Colon (tissue), 2 donors: ENCODE results near the gene ALG10B.
"Not testable (repeated sequence)": the region's sequence is repeated elsewhere in the genome, so short reads cannot be mapped to it uniquely, and the experiment has no call there.

Experiments
- FAIRE-seq: peaks from 2 replicates; lab custom pipeline; 2012; peaks lifted over from hg19 to GRCh38; lab: Jason Lieb, UNC
- donor health status: control.
- donor health status: control.

The ALG10B gene, protein sequence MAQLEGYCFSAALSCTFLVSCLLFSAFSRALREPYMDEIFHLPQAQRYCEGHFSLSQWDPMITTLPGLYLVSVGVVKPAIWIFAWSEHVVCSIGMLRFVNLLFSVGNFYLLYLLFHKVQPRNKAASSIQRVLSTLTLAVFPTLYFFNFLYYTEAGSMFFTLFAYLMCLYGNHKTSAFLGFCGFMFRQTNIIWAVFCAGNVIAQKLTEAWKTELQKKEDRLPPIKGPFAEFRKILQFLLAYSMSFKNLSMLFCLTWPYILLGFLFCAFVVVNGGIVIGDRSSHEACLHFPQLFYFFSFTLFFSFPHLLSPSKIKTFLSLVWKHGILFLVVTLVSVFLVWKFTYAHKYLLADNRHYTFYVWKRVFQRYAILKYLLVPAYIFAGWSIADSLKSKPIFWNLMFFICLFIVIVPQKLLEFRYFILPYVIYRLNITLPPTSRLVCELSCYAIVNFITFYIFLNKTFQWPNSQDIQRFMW

GRCh38 chr12:38316391-38317129 is at the start of gene ALG10B:
TSS of gene ALG10B (plus strand) at chr12:38316774. CDS start at chr12:38316894, 120 bp downstream.
- peak; percentile 14 for FAIRE-seq

DNA sequence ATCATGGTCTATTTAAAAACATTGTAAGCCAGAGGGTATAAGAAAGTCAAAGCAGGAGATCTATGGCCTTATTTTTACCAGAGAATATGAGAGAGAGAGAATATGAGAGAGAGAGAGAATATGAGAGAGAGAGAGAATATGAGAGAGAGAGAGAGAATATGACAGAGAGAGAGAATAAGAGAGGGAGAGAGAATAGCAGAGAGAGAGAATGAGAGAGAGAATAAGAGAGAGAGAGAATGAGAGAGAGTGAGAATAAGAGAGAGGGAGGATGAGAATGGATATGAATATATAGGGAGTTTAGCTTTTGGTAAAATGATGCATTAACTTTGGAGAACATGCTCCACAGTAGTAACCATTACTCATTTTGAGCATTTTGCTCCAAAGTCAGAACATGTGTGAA is 48.0 kb upstream of the ALG10B start:
- FAIRE-seq: no peak

DNA sequence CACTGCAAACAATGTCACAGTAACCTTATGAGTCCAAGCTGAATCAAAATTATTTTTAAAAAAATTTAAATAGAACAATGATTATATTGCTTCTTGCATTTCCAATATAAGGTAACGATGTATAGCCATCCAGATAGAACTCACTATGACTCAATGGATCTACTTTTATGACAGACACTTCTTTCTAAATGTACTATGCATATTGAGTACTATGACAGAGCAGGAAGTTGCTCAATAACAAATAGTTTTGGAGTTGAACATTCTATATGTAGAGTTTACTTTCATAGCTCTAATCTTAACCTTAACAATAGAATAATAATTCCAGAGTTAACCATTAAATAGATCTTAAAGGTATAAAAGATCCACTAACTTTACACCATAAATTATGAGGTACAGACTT is 46.7 kb upstream of the ALG10B start:
- FAIRE-seq: peak; percentile 57

GRCh38 chr12:38279756-38280155 is 36.8 kb upstream of the ALG10B start:
- no peak for FAIRE-seq

DNA sequence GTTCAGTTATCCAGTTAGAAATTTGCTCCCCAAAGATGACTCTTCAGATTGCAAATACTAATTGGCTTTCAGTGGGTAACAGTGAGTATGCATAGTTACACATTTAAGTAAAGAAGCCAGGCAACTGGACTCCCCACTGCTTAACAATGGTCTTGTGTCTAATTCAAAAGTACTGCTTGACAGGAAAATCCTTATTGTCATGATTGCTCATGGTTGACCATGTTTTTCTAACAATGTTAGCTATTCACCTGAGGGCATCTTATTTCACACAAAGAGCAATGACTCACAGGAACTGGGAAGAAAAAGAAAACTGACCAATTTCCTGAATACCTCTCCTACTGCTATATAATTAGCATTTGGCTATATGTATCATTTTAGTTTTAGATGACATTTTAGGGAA is 33.7 kb upstream of the ALG10B start:
- no peak for FAIRE-seq

DNA sequence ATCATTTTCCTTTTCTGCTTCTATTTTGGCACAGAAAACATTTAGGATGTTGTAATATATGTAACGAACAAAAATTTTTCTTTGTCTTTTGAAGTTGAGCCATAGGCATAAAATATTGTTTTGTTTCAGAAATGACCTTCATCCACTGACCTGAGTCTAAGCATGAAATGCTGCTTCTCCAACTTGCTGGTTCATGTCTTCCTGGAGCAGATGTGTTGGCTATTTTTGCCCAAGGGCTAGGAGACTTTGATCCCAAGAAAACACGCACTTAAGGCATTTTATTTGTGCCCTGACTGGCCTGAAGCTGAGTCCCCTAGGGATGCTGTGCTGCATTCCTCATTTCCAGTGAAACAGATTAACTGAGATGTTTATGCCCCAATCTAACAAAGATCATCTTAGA is 27.2 kb upstream of the ALG10B start:
- no peak for FAIRE-seq

DNA sequence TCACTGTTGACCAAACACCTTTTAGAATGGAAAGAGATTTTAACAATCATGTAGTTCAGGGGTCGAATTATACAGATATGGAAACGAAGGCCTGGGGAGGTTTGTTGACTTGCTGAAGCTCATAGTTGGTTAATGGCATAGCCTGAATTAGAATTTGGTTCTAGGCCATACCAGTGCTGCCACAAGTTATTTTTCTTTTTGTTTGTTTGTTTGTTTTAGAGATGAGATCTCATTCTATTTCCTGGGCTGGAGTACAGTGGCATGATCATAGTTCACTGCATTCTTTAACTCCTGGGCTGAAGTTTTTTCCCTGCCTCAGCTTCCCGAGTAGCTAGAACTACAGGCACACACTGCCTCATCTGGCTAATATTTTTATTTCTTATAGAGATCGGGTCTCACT is 25.4 kb upstream of the ALG10B start:
- FAIRE-seq: no peak

DNA sequence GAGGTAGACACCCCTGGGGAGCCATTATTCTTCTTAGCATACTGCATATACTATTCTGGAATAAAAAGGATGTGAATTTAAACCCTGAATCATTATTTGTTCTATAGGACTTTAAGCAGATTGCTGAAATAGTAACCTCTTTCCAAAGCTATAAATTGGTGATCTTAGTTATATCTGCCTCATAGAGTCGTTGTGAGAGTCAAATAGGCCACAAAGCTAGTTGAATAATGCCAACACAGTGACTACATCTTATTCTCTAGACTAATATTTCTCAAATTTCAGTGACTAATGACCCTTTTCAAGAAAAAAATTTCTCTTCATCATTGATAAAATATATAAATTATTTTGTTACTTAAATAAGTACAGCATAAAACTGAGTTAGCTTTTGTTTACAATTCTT is 13.6 kb upstream of the ALG10B start:
- not testable (repeated sequence) for FAIRE-seq

DNA sequence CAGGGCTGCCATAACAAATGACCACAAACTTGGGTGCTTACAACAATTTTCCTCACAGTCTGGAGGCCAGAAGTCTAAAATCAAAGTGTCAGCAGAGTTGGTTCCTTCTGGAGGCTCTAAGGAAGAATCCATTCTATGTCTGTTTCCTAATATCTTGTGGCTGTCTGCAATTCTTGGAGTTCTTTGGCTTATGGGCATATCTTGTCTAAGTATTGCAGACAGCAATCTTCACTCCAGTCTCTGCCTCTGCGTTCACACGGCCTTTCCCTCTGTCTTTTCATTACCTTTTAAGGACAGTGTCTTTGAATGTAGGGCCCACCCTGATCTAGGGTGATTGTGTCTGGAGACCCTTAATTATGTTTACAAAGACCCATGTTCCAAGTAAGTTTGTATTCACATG is 5.4 kb downstream of the ALG10B start:
- not testable (repeated sequence) for FAIRE-seq

- FAIRE-seq: no peak
These were observed 8.3 kb downstream of the ALG10B start for GRCh38 chr12:38324912-38325311.

DNA sequence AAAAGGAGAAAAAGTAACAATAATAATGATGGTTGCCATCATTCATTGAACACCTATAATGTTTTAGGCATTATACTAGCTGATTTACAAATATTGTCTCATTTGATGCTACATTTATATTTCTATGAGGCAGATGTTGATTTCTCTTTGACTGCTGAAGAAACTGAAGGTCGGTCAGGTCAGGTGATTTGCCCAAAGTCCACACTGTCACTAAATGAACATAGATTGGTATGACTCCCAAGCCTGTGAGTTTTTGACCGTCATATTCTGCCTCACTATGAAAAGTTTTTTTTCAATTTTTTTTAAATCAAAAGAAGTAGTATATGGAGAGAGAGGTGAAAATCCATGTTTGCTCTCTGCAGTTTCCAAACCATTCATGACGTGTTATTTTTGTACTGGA is 10.8 kb downstream of the ALG10B start:
- no peak for FAIRE-seq

GRCh38 chr12:38328306-38328895 is 11.8 kb downstream of the ALG10B start:
- peak; percentile 87 for FAIRE-seq

- FAIRE-seq: not testable (repeated sequence)
These were observed 13.8 kb downstream of the ALG10B start for GRCh38 chr12:38330414-38330813.

DNA sequence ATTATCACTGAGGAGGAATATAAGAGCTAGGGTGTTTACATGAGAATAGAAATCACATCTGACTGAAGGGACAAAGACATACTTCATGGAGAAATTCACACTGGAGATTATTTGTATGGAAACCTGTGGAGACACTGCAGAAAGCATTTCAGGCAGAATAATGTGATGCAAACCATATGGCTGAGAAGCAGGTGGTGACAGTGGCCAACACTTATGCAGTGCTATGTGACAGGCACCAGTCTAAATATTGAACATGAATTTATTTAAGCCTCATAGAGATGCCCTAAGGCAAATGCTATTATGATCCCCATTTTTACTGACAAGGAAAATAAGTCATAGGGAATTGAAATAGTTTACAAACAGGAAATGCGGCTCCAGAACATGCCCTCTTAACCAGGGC is 16.2 kb downstream of the ALG10B start:
- FAIRE-seq: no peak

- FAIRE-seq: no peak
These were observed 25.9 kb downstream of the ALG10B start for GRCh38 chr12:38342444-38342843.

DNA sequence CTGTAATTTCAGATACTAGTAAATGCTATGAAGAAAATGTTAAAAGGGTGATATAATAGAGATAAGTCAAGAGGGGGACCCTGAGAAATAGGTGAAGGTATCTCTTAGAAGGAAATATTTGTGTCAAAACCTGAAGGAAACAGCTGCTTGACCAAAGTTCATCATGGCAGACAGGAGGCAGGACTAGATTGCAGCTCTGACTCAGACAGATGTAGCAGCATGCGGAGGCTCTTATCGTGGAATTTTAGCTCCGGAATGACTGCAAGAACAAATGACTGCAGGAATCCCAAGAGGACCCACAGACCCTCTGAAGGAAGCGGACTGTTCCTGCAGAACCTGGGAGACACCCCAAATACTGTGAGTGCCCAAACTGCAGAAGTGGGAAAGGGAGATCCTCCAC is 26.7 kb downstream of the ALG10B start:
- FAIRE-seq: not testable (repeated sequence)

- not testable (repeated sequence) for FAIRE-seq
These were observed 27.3 kb downstream of the ALG10B start for GRCh38 chr12:38343916-38344315.

DNA sequence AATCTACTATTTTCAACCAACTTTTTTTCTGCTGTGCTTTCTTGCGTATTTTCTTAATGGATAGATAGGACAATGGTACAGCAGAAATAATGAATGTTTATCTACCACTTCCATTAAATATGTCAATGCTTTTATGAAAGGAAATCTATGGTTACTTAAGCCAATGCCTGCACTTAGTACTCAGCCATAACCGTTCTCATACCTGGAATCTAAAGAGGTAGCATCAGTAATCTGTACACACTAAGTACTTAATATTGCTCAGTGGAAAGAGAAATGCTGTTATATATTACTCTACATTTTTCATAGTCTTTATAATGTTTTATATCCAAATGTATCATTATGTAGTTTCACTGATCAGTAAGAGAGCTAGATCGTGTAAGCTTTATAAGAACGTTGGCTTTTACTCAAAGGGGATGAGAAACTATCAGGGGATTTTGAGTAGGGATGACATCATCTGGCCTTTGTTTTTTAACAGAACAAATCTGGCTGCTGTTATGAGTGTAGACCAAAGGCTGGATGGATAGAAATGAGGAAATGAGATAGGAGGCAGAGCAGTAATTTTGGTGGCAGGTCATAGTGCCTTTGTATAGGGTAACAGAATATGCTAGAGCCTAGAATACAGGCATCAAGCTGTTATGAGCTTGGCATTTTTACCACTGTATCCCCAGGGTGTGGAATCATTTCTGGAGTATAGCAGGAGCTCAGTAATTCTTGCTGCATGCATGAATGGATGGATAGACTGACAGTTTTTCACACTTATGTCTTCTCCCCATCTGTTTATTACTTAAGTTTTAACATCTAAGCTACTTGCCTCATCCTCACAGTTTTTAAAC is 34.0 kb downstream of the ALG10B start:
- FAIRE-seq: no peak

GRCh38 chr12:38351175-38351508 is 34.6 kb downstream of the ALG10B start:
- not testable (repeated sequence) for FAIRE-seq

GRCh38 chr12:38367506-38367905 is 50.9 kb downstream of the ALG10B start:
- FAIRE-seq: no peak

- no peak for FAIRE-seq
These were observed 53.7 kb downstream of the ALG10B start for GRCh38 chr12:38370311-38370710.

GRCh38 chr12:38373784-38374183 is 57.2 kb downstream of the ALG10B start:
- FAIRE-seq: no peak
